KMS-11 (cell line): ENCODE measurements around the gene RIPK4.

ENCODE experiments used
- H2AFZ ChIP-seq: fragments of 200-600 bp; sonication (generic); 2 replicates; pipeline ENCODE4 v1.6.1; 2016; ENCODE audit warnings: antibody characterized with exemption, mixed run types, low read depth
- H3K27ac ChIP-seq: fragments of 200-600 bp; sonication (generic); 2 replicates; pipeline ENCODE4 v1.6.1; 2016; ENCODE audit warnings: mild to moderate bottlenecking, mixed run types
- H3K27me3 ChIP-seq: fragments of 200-600 bp; sonication (generic); 2 replicates; pipeline ENCODE4 v1.6.1; 2017; ENCODE audit warnings: mild to moderate bottlenecking, low read depth, mixed run types, moderate library complexity; ENCODE audit not compliant: insufficient read depth
- H3K36me3 ChIP-seq: fragments of 200-600 bp; sonication (generic); 2 replicates; pipeline ENCODE4 v1.6.1; 2017; ENCODE audit warnings: mild to moderate bottlenecking, mixed run types; ENCODE audit not compliant: insufficient read depth
- H3K4me1 ChIP-seq: fragments of 200-600 bp; sonication (generic); 2 replicates; pipeline ENCODE4 v1.6.1; 2016; ENCODE audit warnings: mild to moderate bottlenecking, low read depth, mixed run types; ENCODE audit not compliant: poor library complexity, severe bottlenecking
- H3K4me2 ChIP-seq: fragments of 200-600 bp; sonication (generic); 2 replicates; pipeline ENCODE4 v1.7.0; 2016; ENCODE audit warnings: mild to moderate bottlenecking, mixed run types
- H3K4me3 ChIP-seq: fragments of 200-600 bp; sonication (generic); IDR thresholded peaks from 2 replicates; pipeline ENCODE4 v1.6.1; 2017; ENCODE audit warnings: low read depth, low read length, mixed read lengths; ENCODE audit not compliant: insufficient read depth
- H3K79me2 ChIP-seq: fragments of 200-600 bp; sonication (generic); 2 replicates; pipeline ENCODE4 v1.6.1; 2016; ENCODE audit warnings: low read depth, mixed run types; ENCODE audit not compliant: insufficient read depth
- H3K9ac ChIP-seq: fragments of 200-600 bp; sonication (generic); 2 replicates; pipeline ENCODE4 v1.6.1; 2016; ENCODE audit warnings: mild to moderate bottlenecking, mixed run types
- H4K20me1 ChIP-seq: fragments of 200-600 bp; sonication (generic); 2 replicates; pipeline ENCODE4 v1.6.1; 2016; ENCODE audit warnings: mild to moderate bottlenecking, mixed run types; ENCODE audit not compliant: insufficient read depth
- TF ChIP-seq, protein P1 (sequence below): fragments of 200-600 bp; sonication (generic); conservative IDR thresholded peaks from 2 replicates; pipeline ENCODE4 v1.6.1; 2017; ENCODE audit warnings: low read depth, mild to moderate bottlenecking, antibody characterized with exemption, low read length, moderate library complexity, mixed read lengths

Gene RIPK4

DNA sequence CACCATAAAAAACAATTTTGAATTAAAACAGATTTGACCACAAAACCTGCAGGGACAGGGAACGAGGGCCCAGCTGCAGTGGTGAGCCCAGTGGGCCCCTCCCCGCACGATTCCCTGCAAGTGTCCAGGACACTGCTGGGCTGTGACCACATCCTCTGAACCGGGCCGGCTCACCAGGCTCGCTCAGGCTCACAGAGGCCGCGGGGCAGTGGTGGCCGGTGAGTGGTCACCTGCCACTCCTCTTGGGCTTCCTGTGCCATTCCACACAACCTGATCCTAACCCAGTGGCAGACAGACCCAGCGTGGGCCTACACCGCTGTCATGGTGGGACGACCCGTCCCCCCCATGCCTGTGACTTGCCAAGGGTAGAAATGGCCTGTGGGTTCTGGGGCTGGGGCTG lies 36.5 kb upstream of the RIPK4 start:
- Histone ChIP-seq H2AFZ (no peak overlapping the region), H3K9ac (no peak overlapping the region), H3K4me2 (no peak overlapping the region), H3K36me3 (0 out of 2 replicates have a peak, but pooled peaks cover 3% of the 10 kb centered on the region), H3K4me3 (no peak overlapping the region), H3K27me3 (no peaks in the 10 kb centered on the region), H3K79me2 (no peaks in the 10 kb centered on the region), H3K4me1 (no peaks in the 10 kb centered on the region), H3K27ac (no peak overlapping the region), H4K20me1 (no peaks in the 10 kb centered on the region)
- TF ChIP-seq, protein P1, sequence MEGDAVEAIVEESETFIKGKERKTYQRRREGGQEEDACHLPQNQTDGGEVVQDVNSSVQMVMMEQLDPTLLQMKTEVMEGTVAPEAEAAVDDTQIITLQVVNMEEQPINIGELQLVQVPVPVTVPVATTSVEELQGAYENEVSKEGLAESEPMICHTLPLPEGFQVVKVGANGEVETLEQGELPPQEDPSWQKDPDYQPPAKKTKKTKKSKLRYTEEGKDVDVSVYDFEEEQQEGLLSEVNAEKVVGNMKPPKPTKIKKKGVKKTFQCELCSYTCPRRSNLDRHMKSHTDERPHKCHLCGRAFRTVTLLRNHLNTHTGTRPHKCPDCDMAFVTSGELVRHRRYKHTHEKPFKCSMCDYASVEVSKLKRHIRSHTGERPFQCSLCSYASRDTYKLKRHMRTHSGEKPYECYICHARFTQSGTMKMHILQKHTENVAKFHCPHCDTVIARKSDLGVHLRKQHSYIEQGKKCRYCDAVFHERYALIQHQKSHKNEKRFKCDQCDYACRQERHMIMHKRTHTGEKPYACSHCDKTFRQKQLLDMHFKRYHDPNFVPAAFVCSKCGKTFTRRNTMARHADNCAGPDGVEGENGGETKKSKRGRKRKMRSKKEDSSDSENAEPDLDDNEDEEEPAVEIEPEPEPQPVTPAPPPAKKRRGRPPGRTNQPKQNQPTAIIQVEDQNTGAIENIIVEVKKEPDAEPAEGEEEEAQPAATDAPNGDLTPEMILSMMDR = no peak

DNA sequence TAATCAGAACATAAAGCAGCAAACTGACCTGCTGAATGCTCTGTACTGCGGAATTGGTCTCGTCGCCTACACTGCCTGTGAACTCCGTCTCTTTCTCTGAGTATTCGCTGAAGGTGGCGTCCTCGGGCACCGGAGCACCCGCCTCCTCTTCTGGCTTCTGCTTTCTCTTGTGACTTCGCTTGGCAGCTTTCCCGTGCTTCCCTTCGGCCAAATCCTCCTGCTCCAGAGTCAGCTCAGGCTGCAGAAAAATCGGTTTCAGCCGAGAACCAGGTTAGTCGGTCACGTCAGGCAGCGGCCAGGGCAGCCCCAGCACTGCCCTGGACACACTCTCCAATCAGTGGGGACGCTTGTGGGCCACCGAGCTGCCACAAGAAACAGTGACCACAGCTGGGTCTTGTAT lies 35.8 kb upstream of the RIPK4 start:
- H3K79me2 ChIP-seq = no peaks in the 10 kb centered on the region
- TF ChIP-seq, protein P1 = no peak
- H3K4me2 ChIP-seq = no peak overlapping the region
- H3K36me3 ChIP-seq = 0 out of 2 replicates have a peak, but pooled peaks cover 3% of the 10 kb centered on the region
- no peak overlapping the region for H3K27ac ChIP-seq
- no peak overlapping the region for H3K4me3 ChIP-seq
- H3K4me1 ChIP-seq = no peaks in the 10 kb centered on the region
- H3K27me3 ChIP-seq = no peaks in the 10 kb centered on the region
- no peak overlapping the region for H2AFZ ChIP-seq
- no peak overlapping the region for H3K9ac ChIP-seq
- no peaks in the 10 kb centered on the region for H4K20me1 ChIP-seq

DNA sequence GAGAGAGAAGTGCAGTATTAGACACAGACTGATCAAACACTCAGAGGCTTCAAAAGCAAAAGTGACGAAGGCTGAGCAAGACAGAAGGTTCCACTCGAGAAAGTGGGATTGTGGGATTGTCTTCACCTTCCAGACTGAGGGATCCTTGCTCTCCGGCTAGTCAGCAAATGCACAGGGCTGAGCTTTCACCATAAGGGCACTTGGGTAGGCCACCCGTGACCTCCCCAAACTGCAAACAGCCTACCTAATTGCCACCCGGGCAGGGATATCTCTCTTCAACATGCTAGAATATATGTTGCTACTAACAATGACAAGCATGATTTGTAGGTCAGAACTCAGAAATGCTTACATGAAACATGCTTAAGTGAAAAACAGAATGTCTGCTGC lies 35.3 kb upstream of the RIPK4 start:
- H3K4me1 ChIP-seq = no peaks in the 10 kb centered on the region
- H3K4me2 ChIP-seq = no peak overlapping the region
- no peaks in the 10 kb centered on the region for H3K27me3 ChIP-seq
- H4K20me1 ChIP-seq = no peaks in the 10 kb centered on the region
- no peak overlapping the region for H2AFZ ChIP-seq
- H3K9ac ChIP-seq = no peak overlapping the region
- no peak overlapping the region for H3K4me3 ChIP-seq
- TF ChIP-seq, protein P1 = no peak
- H3K36me3 ChIP-seq = 0 out of 2 replicates have a peak, but pooled peaks cover 3% of the 10 kb centered on the region
- no peaks in the 10 kb centered on the region for H3K79me2 ChIP-seq
- H3K27ac ChIP-seq = no peak overlapping the region

DNA sequence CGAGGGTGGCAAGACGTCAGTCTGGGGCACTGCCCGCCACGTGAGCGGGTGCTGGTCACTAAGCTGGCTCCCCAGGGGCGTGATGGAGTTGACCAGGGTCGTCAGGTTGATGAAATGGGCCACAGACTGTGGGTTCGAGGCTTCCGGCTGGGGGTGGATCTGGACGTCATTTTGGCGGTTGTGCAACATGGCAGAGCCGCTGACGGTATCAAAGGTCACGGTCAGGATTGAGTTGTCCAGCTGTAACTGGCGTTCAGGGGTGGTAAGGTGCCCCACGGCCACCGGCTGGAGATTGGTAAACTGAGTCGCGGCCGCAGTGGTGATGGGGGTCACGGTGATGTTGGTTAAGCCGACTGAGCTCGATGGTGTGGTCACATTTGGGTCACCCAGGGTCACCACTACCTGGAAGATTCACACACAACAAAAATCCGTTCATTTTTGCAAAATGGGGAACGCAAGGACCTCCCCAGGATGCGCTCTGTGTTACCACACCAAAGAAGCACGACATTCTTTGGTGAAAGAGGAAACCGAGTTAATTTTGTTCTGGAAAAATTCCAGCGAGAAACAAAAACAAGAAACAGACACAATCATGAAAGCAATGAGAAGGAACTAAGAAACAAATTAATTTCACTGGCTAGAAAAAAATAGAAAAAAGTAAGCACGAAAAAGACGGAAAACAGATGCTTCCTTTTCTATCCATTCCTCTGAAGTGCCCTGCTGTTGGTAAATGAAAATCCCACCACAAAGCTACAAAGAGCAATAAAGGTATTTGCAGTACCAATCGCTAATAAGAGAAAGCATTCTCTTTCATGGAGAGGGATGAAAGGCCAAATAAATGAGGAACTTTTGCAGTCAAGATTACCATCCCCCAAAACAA lies 34.7 kb upstream of the RIPK4 start:
- TF ChIP-seq, protein P1 = no peak
- Histone ChIP-seq H4K20me1 (no peaks in the 10 kb centered on the region), H3K4me1 (no peaks in the 10 kb centered on the region), H3K4me2 (no peak overlapping the region), H3K9ac (no peak overlapping the region), H3K4me3 (no peak overlapping the region), H3K79me2 (no peaks in the 10 kb centered on the region), H3K27me3 (no peaks in the 10 kb centered on the region), H3K36me3 (0 out of 2 replicates have a peak, but pooled peaks cover 3% of the 10 kb centered on the region), H2AFZ (no peak overlapping the region), H3K27ac (no peak overlapping the region)
